ENCODE data around the gene CLCN6. TPM values are rescaled to one million over a fixed set of nuclear protein-coding genes. Genes with fewer than 3 reads are reported as not detected.

CLCN6 gene
- total and polyA plus RNA-seq, 10 of the 15 experiments (the other 5 are each of a cell fraction or from before 2014, with no cell fraction given), result 2.2 to 20.9 (median 10.2) TPM

DNA sequence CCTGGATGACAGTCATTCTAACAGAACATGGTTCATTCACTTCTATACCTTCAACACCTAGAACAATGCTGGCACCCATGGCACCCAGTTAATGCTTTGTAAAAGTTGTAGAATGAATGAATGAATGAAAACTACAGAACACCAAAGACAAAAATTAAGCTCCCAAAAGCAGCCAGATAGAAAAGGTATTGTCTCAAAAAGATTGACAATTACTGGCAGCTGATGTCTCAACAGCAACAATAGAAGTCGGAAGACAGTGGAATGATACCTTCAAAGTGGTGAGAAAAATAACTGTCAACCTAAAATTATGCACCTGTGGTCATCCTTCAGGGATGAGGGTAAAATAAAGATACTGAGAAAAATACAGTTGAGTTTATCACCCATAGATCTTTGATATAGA is 48.9 kb upstream of the CLCN6 start:
- RAD21 ChIA-PET (ENCODE audit: unreplicated experiment), result no interaction called here
- H3K79me2 ChIP-seq (ENCODE audit: control insufficient read depth, insufficient read depth, low read length), result no peaks in the 10 kb centered on the region
- TF ChIP-seq JUNB (IDR thresholded peaks at IDR 0.05) (no peak), YY1 (IDR thresholded peaks at IDR 0.05; ENCODE audit: low read depth, low read length) (no peak), STAT3 (IDR thresholded peaks at IDR 0.05; ENCODE audit: low read depth, low read length) (no peak), TAF1 (IDR thresholded peaks at IDR 0.05; ENCODE audit: borderline replicate concordance, low read depth, low read length) (no peak), ASH2L (IDR thresholded peaks at IDR 0.05; ENCODE audit: borderline replicate concordance, low read depth) (no peak), EP300 (IDR thresholded peaks at IDR 0.05; ENCODE audit: borderline replicate concordance in 1 of 2, control insufficient read depth in 1 of 2, low read depth in 2 of 2, low read length in 2 of 2) (no peak), CREM (IDR thresholded peaks at IDR 0.05; ENCODE audit: low read depth) (no peak), CBFB (IDR thresholded peaks at IDR 0.05; ENCODE audit: low read depth) (no peak), IKZF1 (conservative IDR thresholded peaks at IDR 0.05) (no peak), IKZF2 (IDR thresholded peaks at IDR 0.05) (no peak), ZNF24 (IDR thresholded peaks at IDR 0.05) (no peak), ATF7 (IDR thresholded peaks at IDR 0.05; ENCODE audit: low read depth) (no peak), MXI1 (IDR thresholded peaks at IDR 0.05; ENCODE audit: low read depth, low read length) (no peak), BACH1 (IDR thresholded peaks at IDR 0.05; ENCODE audit: borderline replicate concordance) (no peak), PAX8 (IDR thresholded peaks at IDR 0.05) (no peak), NR2F1 (conservative IDR thresholded peaks at IDR 0.05) (no peak), ZNF207 (IDR thresholded peaks at IDR 0.05; ENCODE audit: borderline replicate concordance) (no peak)
- TF ChIP-seq, protein P1, sequence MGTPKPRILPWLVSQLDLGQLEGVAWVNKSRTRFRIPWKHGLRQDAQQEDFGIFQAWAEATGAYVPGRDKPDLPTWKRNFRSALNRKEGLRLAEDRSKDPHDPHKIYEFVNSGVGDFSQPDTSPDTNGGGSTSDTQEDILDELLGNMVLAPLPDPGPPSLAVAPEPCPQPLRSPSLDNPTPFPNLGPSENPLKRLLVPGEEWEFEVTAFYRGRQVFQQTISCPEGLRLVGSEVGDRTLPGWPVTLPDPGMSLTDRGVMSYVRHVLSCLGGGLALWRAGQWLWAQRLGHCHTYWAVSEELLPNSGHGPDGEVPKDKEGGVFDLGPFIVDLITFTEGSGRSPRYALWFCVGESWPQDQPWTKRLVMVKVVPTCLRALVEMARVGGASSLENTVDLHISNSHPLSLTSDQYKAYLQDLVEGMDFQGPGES (IDR thresholded peaks at IDR 0.05), result no peak
- TF ChIP-seq, protein P2, sequence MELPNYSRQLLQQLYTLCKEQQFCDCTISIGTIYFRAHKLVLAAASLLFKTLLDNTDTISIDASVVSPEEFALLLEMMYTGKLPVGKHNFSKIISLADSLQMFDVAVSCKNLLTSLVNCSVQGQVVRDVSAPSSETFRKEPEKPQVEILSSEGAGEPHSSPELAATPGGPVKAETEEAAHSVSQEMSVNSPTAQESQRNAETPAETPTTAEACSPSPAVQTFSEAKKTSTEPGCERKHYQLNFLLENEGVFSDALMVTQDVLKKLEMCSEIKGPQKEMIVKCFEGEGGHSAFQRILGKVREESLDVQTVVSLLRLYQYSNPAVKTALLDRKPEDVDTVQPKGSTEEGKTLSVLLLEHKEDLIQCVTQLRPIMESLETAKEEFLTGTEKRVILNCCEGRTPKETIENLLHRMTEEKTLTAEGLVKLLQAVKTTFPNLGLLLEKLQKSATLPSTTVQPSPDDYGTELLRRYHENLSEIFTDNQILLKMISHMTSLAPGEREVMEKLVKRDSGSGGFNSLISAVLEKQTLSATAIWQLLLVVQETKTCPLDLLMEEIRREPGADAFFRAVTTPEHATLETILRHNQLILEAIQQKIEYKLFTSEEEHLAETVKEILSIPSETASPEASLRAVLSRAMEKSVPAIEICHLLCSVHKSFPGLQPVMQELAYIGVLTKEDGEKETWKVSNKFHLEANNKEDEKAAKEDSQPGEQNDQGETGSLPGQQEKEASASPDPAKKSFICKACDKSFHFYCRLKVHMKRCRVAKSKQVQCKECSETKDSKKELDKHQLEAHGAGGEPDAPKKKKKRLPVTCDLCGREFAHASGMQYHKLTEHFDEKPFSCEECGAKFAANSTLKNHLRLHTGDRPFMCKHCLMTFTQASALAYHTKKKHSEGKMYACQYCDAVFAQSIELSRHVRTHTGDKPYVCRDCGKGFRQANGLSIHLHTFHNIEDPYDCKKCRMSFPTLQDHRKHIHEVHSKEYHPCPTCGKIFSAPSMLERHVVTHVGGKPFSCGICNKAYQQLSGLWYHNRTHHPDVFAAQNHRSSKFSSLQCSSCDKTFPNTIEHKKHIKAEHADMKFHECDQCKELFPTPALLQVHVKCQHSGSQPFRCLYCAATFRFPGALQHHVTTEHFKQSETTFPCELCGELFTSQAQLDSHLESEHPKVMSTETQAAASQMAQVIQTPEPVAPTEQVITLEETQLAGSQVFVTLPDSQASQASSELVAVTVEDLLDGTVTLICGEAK (IDR thresholded peaks at IDR 0.05; ENCODE audit: borderline replicate concordance), result no peak
- no TSS peak for BruUV-seq (replicated peaks)
- SMC1A ChIA-PET (ENCODE audit: uncharacterized antibody, unreplicated experiment), result interaction anchor here (0.7 kb wide), 1 partner anchor 848 kb away, joined by 3 read pairs; no protein-coding TSS in a partner anchor
- H3K9ac ChIP-seq (ENCODE audit: control insufficient read depth, insufficient read depth, low read length), result no peak overlapping the region
- intact Hi-C loops (cut with micrococcal nuclease; ENCODE audit: unreplicated experiment), result no loop called here
- H3K27ac ChIP-seq (ENCODE audit: control insufficient read depth, insufficient read depth), result no peak overlapping the region
- no peaks in the 10 kb centered on the region for H4K20me1 ChIP-seq (ENCODE audit: control insufficient read depth, insufficient read depth)
- no peak overlapping the region for H2AFZ ChIP-seq (ENCODE audit: control insufficient read depth, low read depth, low read length)
- no peak for FAIRE-seq
- no peak for ATAC-seq
- no peak overlapping the region for H3K4me3 ChIP-seq
- POLR2A ChIA-PET, result no interaction called here
- DNase-seq (ENCODE audit: low read depth, low spot score), result no peak
- 90% methylated on average over 1 of the region's 1 CpG for WGBS (ENCODE audit: insufficient coverage, insufficient replicate concordance, low lambda C conversion rate, missing lambda C conversion rate)
- in situ Hi-C loops (cut with MboI), result no loop called here
- CTCF ChIA-PET, result no interaction called here
- H3K27me3 ChIP-seq (replicated peaks in 1 of 2; ENCODE audit: control insufficient read depth in 2 of 2, insufficient read depth in 2 of 2, low read length in 1 of 2), result no peaks in the 10 kb centered on the region; a peak in 1 of 4 replicates
- no peaks in the 10 kb centered on the region for H3K36me3 ChIP-seq (ENCODE audit: control insufficient read depth in 2 of 2, insufficient read depth in 2 of 2, low read length in 1 of 2)
- no peaks in the 10 kb centered on the region for H3K4me1 ChIP-seq (ENCODE audit: control insufficient read depth, insufficient read depth, low read length)
- no peaks in the 10 kb centered on the region; the same call in 2 of the 3 replicates for H3K9me3 ChIP-seq (replicated peaks; ENCODE audit: control insufficient read depth, insufficient read depth, low read length)
- H3K4me2 ChIP-seq (ENCODE audit: control insufficient read depth, insufficient read depth), result no peak overlapping the region
